Body of pancreas (tissue), 4 donors: ENCODE data around the gene PICK1. TPM values are rescaled to one million over a fixed set of nuclear protein-coding genes. Genes with fewer than 3 reads are reported as not detected.
A peak's percentile ranks its signal among the peaks of the same experiment; 100 is the strongest.

Source experiments
- ATAC-seq: fragments of 150-250 bp; one replicate; pipeline ENCODE4 v1.9.1; 2016
- DNase-seq, 4 donors: peaks; one replicate each; pipeline ENCODE4 v3.0.0-alpha.2; 2019
- H3K27ac ChIP-seq, 4 donors: fragments of 200-600 bp; sonication (generic); 1 replicate in 3 of 4; 2 replicates in 1 of 4; pipeline versions ENCODE4 v1.5.1 to v1.6.1; 2016 to 2019; ENCODE audit warnings: mild to moderate bottlenecking in 1 of 4, mixed read lengths in 1 of 4, moderate library complexity in 1 of 4
- H3K27me3 ChIP-seq, 2 donors: fragments of 200-600 bp; sonication (generic); one replicate each; pipeline ENCODE4 v1.6.0; 2016; ENCODE audit warnings: mild to moderate bottlenecking in 1 of 2
- H3K36me3 ChIP-seq, 2 donors: fragments of 200-600 bp; sonication (generic); replicated peaks in 1 of 2; 2 replicates each; pipeline ENCODE4 v1.5.1; 2016; ENCODE audit warnings: low read depth in 2 of 2; ENCODE audit not compliant: insufficient read depth in 1 of 2
- H3K4me1 ChIP-seq: fragments of 200-600 bp; sonication (generic); one replicate; pipeline ENCODE4 v1.6.0; 2016
- H3K4me3 ChIP-seq, 2 donors: fragments of 200-600 bp; sonication (generic); 1 replicate in 1 of 2; 2 replicates in 1 of 2; pipeline ENCODE4 v1.5.1; 2016 to 2019
- H3K9me3 ChIP-seq, 3 donors: fragments of 200-600 bp; sonication (generic); 1 replicate in 2 of 3; 2 replicates in 1 of 3; pipeline ENCODE4 v1.5.1; 2016
- CTCF ChIP-seq, 7 experiments: fragments of 450-650 bp in 4 of 7; fragments of 200-600 bp in 3 of 7; sonication (generic) in 3 of 7; IDR thresholded peaks; one replicate each; pipeline ENCODE4 v1.5.1; 2016 to 2019; ENCODE audit warnings: antibody characterized with exemption in 7 of 7
- POLR2A ChIP-seq, 3 donors: fragments of 450-650 bp; IDR thresholded peaks; one replicate each; pipeline ENCODE4 v1.6.1; 2016; ENCODE audit warnings: antibody characterized with exemption in 3 of 3, mild to moderate bottlenecking in 2 of 3
- WGBS, 2 donors: methylation state at CpG; one replicate each; pipeline ENCODE4 v1.1.5; 2017; 5-methylcytosine and 5-hydroxymethylcytosine counted together
- intact Hi-C: fragments of 100-400 bp; cut with DNase I; formaldehyde crosslinking; loops from one replicate; pipeline ENCODE4 v1.15.1; 2023
- total RNA-seq, 2 donors: library from RNA; depleted of rRNA; stranded (reverse); fragments of >200 nt; gene quantifications; one replicate each; pipeline ENCODE4 v1.1.0, GENCODE V29; 2016

The PICK1 gene
- total RNA-seq, 2 donors from 2014 or later = 39.7 to 52.4 TPM

- H3K4me1 ChIP-seq = peaks cover 19% of the 10 kb centered on the region
- intact Hi-C loops = no loop called here
- DNase-seq = no peak
- no peaks in the 10 kb centered on the region for H3K9me3 ChIP-seq
- no peak for TF ChIP-seq POLR2A (IDR thresholded peaks at IDR 0.05)
- TF ChIP-seq CTCF (IDR thresholded peaks at IDR 0.05) = no peak
- 80% methylated on average over 8 of the region's 8 CpGs for WGBS, 2 donors
- no peaks in the 10 kb centered on the region for H3K27me3 ChIP-seq
- H3K27ac ChIP-seq = no peak overlapping the region
- H3K4me3 ChIP-seq = no peak overlapping the region
- no peaks in the 10 kb centered on the region for H3K36me3 ChIP-seq
- ATAC-seq = no peak
Observed at GRCh38 chr22:38103641-38104040, 46.4 kb downstream of the PICK1 start.

- DNase-seq (no peak), ATAC-seq (no peak)
- Histone ChIP-seq H3K9me3 (no peaks in the 10 kb centered on the region), H3K27ac (no peak overlapping the region), H3K4me3 (no peak overlapping the region), H3K4me1 (peaks cover 21% of the 10 kb centered on the region), H3K27me3 (no peaks in the 10 kb centered on the region), H3K36me3 (no peaks in the 10 kb centered on the region)
- 70 to 78% methylated on average over 6 of the region's 6 CpGs for WGBS, 2 donors
- intact Hi-C loops = no loop called here
- peak in 2 of 7 experiments; percentile 4 to 20 for TF ChIP-seq CTCF (IDR thresholded peaks at IDR 0.05)
- no peak for TF ChIP-seq POLR2A (IDR thresholded peaks at IDR 0.05)
Observed at GRCh38 chr22:38104084-38104483, 46.9 kb downstream of the PICK1 start.

- TF ChIP-seq POLR2A (IDR thresholded peaks at IDR 0.05) = no peak
- WGBS, 2 donors = 65 to 75% methylated on average over 10 to 17 of the region's 17 CpGs
- Histone ChIP-seq H3K27ac (peak overlapping the region; percentile 40 to 76 (median 60)), H3K4me3 (no peak overlapping the region), H3K4me1 (peaks cover 21% of the 10 kb centered on the region), H3K9me3 (no peaks in the 10 kb centered on the region), H3K36me3 (no peaks in the 10 kb centered on the region), H3K27me3 (no peaks in the 10 kb centered on the region)
- intact Hi-C loops = no loop called here
- no peak for DNase-seq
- ATAC-seq = no peak
Observed at GRCh38 chr22:38106814-38107578, 49.8 kb downstream of the PICK1 start.

- Histone ChIP-seq H3K4me3 (no peak overlapping the region), H3K27ac (peak overlapping the region; percentile 54 to 79 (median 73)), H3K36me3 (no peaks in the 10 kb centered on the region), H3K27me3 (no peaks in the 10 kb centered on the region), H3K4me1 (peaks cover 21% of the 10 kb centered on the region), H3K9me3 (no peaks in the 10 kb centered on the region)
- intact Hi-C loops = no loop called here
- TF ChIP-seq CTCF (IDR thresholded peaks at IDR 0.05) (peak in 3 of 7 experiments; percentile 12 to 30 (median 20)), POLR2A (IDR thresholded peaks at IDR 0.05) (no peak)
- ATAC-seq (peak; percentile 89), DNase-seq (peak; percentile 81 to 92 (median 89))
- WGBS, 2 donors = 31 to 32% methylated on average over 5 to 17 of the region's 17 CpGs
Observed at GRCh38 chr22:38107692-38108515, 50.7 kb downstream of the PICK1 start.

GRCh38 chr22:38108561-38109319 lies 51.5 kb downstream of the PICK1 start:
- peak in 2 of 4 donors; percentile 16 to 30 for DNase-seq
- 62 to 75% methylated on average over 10 to 15 of the region's 15 CpGs for WGBS, 2 donors
- H3K27ac ChIP-seq = peak overlapping the region; percentile 54 to 79 (median 73)

More at GRCh38 chr22:38108561-38109319, 51.5 kb downstream of the PICK1 start:
- no peak for ATAC-seq
- TF ChIP-seq POLR2A (IDR thresholded peaks at IDR 0.05) = no peak
- no peak for TF ChIP-seq CTCF (IDR thresholded peaks at IDR 0.05)
- intact Hi-C loops = no loop called here
- H3K36me3 ChIP-seq = no peaks in the 10 kb centered on the region
- no peak overlapping the region for H3K4me3 ChIP-seq
- peaks cover 21% of the 10 kb centered on the region for H3K4me1 ChIP-seq
- no peaks in the 10 kb centered on the region for H3K9me3 ChIP-seq
- H3K27me3 ChIP-seq = no peaks in the 10 kb centered on the region
